ENCODE measurements around the gene FLNB.
A peak's percentile ranks its signal among the peaks of the same experiment; 100 is the strongest.

FLNB gene

DNA sequence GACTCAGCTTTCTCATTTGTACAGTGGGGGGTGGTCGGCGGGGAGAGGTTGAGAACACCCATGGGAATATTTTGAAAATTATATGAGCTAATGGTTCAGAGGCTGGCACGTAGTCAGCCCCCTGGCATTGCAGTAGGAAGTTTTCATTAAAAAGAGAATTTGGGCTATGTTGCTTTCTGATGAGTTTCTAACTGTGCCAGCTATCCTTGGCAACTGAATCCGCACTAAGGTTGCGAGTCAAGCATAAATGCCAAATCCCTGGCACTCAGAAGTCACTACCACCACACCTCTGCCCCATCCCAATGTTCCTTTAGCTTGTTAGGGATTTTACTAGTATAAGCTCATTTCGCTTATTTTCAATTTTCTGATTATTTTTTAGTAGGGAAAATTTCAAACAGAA lies 111.0 kb downstream of the FLNB start:
- ChIA-PET POLR2A (ENCODE audit: low non-redundant PET) (no interaction called here), CTCF (interaction anchor here (0.6 to 1.1 kb wide), 2 partner anchors 11 to 90 kb away, joined by 3 to 5 read pairs; no protein-coding TSS in a partner anchor)
- H3K27ac ChIP-seq, result no peak overlapping the region
- no peak for TF ChIP-seq CTCF (conservative IDR thresholded peaks at IDR 0.05; ENCODE audit: low read depth)
- no peak for DNase-seq (ENCODE audit: low spot score)

- H3K27ac ChIP-seq, result peak overlapping the region; percentile 19; the same call in 1 of the 2 replicates
- no peak for DNase-seq (ENCODE audit: low spot score)
- no peak for TF ChIP-seq CTCF (conservative IDR thresholded peaks at IDR 0.05; ENCODE audit: low read depth)
- ChIA-PET POLR2A (ENCODE audit: low non-redundant PET) (no interaction called here), CTCF (interaction anchor here (1.1 kb wide), 1 partner anchor 10 kb away, joined by 3 read pairs; no protein-coding TSS in a partner anchor)
Measured at GRCh38 chr3:58120075-58120812, 112.0 kb downstream of the FLNB start.

- CTCF ChIA-PET, result no interaction called here
- DNase-seq (ENCODE audit: low spot score), result no peak
- POLR2A ChIA-PET (ENCODE audit: low non-redundant PET), result no interaction called here
- 0 out of 2 replicates have a peak overlapping the region, but pooled peaks have one; percentile 6 for H3K27ac ChIP-seq
- no peak for TF ChIP-seq CTCF (conservative IDR thresholded peaks at IDR 0.05; ENCODE audit: low read depth)
Measured at GRCh38 chr3:58121183-58121582, 113.0 kb downstream of the FLNB start.

- no peak for DNase-seq (ENCODE audit: low spot score)
- ChIA-PET POLR2A (ENCODE audit: low non-redundant PET) (no interaction called here), CTCF (no interaction called here)
- H3K27ac ChIP-seq, result 0 out of 2 replicates have a peak overlapping the region, but pooled peaks have one; percentile 3
- TF ChIP-seq CTCF (conservative IDR thresholded peaks at IDR 0.05; ENCODE audit: low read depth), result no peak
Measured at GRCh38 chr3:58122936-58123700, 114.9 kb downstream of the FLNB start.

- DNase-seq (ENCODE audit: low spot score), result no peak
- CTCF ChIA-PET, result no interaction called here
- TF ChIP-seq CTCF (conservative IDR thresholded peaks at IDR 0.05; ENCODE audit: low read depth), result no peak
- H3K27ac ChIP-seq, result no peak overlapping the region
- POLR2A ChIA-PET (ENCODE audit: low non-redundant PET), result no interaction called here
Measured at GRCh38 chr3:58124387-58124786, 116.2 kb downstream of the FLNB start.

DNA sequence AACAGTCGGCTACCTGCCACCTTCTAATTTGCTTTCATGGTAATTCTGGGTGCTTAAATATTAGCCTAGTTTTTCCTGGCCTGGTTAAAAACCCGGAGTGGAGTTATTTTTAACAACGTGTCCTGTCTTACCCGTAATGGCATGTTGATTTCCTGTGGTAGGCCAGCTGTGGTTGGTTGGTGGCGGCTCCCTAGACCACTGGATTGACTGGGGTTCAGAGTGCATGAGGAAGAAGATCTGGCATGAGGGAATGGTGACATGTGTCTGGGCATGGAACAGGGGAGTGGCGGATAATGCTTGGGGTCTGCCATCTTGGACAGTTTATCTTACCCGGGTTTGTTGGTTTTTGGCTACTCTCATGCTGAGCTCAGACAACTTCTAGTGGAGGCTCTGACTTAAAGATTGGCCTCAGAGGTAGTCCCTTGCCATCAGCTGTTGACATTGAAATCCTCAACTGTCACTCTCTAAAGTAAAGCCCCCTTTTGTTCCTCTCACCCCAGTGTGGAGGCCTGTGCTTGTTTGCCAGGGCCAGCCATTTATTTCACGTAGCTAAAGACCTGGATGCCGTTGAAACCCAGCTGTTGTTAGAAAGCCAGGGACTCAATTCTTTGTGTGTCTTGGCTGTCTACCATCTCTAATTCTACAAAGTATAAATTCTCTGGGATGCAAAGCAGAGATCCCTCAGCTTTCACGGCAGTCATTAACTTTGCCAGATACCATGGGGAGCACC lies 121.0 kb downstream of the FLNB start:
- ChIA-PET POLR2A (ENCODE audit: low non-redundant PET) (no interaction called here), CTCF (interaction anchor here (1.0 kb wide), 1 partner anchor 10 kb away, joined by 3 read pairs; no protein-coding TSS in a partner anchor)
- peak overlapping the region; percentile 25 for H3K27ac ChIP-seq
- no peak for DNase-seq (ENCODE audit: low spot score)
- no peak for TF ChIP-seq CTCF (conservative IDR thresholded peaks at IDR 0.05; ENCODE audit: low read depth)
